ENCODE data around the gene NCAPD2.
"Not testable (repeated sequence)": the region's sequence is repeated elsewhere in the genome, so short reads cannot be mapped to it uniquely, and the experiment has no call there.

NCAPD2 gene

DNA sequence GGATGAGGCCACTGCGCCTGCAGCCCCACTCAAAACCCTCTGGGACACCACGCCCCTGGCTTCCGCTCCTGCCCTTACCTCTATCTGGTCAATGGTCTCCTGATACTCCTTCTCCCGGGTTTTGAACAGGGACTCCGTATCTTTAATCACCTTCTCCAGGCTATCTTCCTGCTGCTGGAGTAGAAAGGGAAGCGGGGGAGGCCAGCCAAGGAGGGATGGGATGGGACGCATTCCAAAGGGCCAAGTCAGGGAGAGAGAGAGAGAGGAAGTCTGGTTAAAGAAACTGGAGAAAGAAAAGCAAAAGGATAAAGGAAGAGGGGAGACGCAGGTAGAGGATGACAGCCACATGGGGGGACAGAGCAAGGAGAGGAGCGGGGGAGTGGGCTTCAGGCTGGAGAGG, 54.1 kb downstream of the NCAPD2 start:
- H3K27ac Mint-ChIP-seq = no peak overlapping the region
- H3K27me3 Mint-ChIP-seq = no peaks in the 10 kb centered on the region
- H3K4me3 Mint-ChIP-seq = no peak overlapping the region
- DNase-seq = no peak
- peaks cover 43% of the 10 kb centered on the region for H3K36me3 Mint-ChIP-seq
- H3K9me3 Mint-ChIP-seq = no peaks in the 10 kb centered on the region
- CTCF ChIA-PET = interaction anchor here (15.0 kb wide), 1 partner anchor 9 kb away, joined by 128 read pairs; the partner anchor contains the start of gene GAPDH
- peaks cover 26% of the 10 kb centered on the region for H3K4me1 Mint-ChIP-seq

DNA sequence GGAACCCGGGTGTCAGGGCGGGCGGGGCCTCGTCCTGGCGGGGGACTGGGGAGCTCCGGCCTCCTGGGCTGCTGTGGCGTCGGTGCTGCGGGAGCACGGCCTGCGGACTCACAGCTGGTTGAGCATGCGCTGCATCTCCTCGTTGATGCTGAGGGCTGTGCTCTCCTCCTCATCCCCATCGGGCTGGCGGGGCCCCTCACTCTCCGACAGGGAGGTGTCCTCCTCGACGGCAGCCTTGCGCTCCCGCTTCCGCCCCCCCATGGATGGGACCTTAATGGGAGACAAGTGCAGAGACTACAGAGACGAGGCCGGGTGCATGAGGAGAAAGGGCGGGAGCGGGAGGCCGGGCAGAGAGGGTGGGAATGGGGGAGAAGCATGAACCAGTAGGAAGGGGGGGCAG, 54.7 kb downstream of the NCAPD2 start:
- DNase-seq = no peak
- peaks cover 31% of the 10 kb centered on the region for H3K4me1 Mint-ChIP-seq
- no peaks in the 10 kb centered on the region for H3K9me3 Mint-ChIP-seq
- peaks cover 43% of the 10 kb centered on the region for H3K36me3 Mint-ChIP-seq
- H3K4me3 Mint-ChIP-seq = no peak overlapping the region
- H3K27ac Mint-ChIP-seq = no peak overlapping the region
- no peaks in the 10 kb centered on the region for H3K27me3 Mint-ChIP-seq
- CTCF ChIA-PET = interaction anchor here (15.0 kb wide), 1 partner anchor 10 kb away, joined by 128 read pairs; the partner anchor contains the start of gene GAPDH

DNA sequence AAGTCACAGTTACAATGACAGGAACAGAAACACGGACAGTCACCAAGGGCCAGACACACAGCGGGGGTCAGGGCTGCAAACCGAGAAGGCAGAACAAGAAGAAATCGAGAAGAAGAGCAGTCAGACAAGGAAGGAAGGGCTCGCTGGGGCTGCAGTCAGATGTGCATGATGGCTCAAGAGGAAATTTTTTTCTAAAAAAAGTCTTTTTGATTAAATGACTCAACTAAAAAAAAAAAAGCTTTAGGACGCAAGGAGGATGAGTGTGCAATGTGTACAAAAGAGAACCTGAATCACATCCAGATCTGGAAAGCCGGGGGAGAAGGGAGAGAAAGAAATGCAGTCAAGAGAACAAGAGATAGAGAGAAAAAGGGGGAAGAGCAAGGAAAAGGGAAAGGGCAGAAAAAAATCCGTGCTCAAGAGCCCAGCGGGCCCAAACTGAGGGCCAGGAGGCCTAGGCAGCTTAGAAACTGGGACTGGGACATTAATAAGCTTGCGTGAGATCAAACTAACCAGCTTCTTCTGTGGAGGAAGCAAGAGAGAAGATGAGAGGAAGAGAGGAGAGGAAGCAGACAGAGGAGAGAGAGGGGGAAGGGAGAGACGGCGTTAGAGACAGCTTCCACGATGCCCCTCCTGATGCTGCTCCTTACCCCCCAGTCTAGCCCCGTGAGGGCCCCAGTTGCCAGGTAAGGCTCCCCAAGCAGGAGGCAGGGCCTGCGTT, 55.2 kb downstream of the NCAPD2 start:
- H3K9me3 Mint-ChIP-seq = no peaks in the 10 kb centered on the region
- no peak overlapping the region for H3K4me3 Mint-ChIP-seq
- H3K36me3 Mint-ChIP-seq = peaks cover 43% of the 10 kb centered on the region
- CTCF ChIA-PET = interaction anchor here (0.8 to 15.0 kb wide), 3 partner anchors 9 to 16 kb away, joined by 3 to 128 read pairs (median 5); partner anchors contain the start of gene GAPDH
- no peaks in the 10 kb centered on the region for H3K27me3 Mint-ChIP-seq
- no peak for DNase-seq
- H3K27ac Mint-ChIP-seq = no peak overlapping the region
- peaks cover 37% of the 10 kb centered on the region for H3K4me1 Mint-ChIP-seq

DNA sequence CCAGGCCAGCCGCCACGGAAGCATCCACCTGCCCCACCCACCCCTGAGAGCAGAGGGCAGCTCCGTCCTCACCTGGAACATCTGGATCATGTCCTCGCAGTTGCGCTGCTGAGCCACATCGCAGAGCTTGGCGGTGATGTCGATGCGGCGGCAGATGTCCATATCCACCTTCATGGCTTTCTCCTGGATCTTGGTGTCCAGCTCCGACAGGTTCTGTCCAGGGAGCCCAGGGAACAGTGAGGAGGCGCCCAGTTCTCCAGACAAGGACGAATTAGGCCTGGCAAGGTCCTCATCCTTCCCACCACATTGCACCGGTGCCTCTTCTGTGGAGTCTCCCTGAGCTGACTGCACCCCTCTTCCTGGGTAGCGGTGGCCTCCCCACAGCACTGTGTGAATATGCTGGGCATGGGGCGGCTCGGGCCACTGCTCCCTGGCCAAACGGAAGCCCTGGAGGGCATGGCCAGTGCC, 55.8 kb downstream of the NCAPD2 start:
- CTCF ChIA-PET = interaction anchor here (0.8 to 15.0 kb wide), 3 partner anchors 8 to 15 kb away, joined by 3 to 128 read pairs (median 5); partner anchors contain the start of gene GAPDH
- H3K9me3 Mint-ChIP-seq = no peaks in the 10 kb centered on the region
- no peak overlapping the region for H3K4me3 Mint-ChIP-seq
- peaks cover 38% of the 10 kb centered on the region for H3K36me3 Mint-ChIP-seq
- no peak for DNase-seq
- H3K4me1 Mint-ChIP-seq = peaks cover 43% of the 10 kb centered on the region
- H3K27ac Mint-ChIP-seq = no peak overlapping the region
- no peaks in the 10 kb centered on the region for H3K27me3 Mint-ChIP-seq

DNA sequence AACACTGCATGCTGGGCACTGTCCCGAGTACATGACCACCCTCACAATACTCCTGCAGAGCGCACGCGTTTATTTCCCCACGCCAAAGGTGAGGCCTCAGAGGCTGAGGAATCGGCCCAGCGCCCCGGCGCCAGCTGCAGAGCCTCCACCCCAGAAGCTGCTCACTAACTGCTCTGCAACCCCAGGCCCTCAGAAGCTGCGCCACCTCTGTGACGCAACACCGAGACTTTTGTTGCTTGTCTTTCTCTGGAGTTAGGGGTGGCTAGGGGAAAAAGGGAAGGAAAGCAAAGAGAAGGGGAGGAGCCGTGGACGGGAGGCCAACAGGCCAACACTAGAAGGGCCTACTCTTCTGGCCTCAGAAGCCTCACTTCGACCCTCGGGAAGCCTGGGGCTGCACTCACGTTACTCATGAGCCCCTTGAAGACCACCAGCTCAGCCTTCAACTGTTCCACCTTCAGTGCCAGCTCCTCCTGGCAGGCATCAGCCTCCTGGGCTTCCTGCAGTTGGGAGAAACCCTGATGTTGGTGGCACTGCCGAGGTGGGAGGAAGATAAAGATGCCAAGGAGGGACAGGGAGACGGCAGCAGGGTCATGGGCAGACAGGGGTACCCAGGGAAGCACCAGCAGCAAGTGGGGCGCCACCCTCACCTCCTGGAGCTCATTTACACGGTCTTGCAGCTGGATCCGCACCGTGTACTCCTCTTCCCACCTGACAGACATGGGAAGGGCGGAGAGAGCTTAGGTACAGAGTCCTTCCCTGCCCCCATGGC, 56.6 kb downstream of the NCAPD2 start:
- H3K27me3 Mint-ChIP-seq = no peaks in the 10 kb centered on the region
- peaks cover 40% of the 10 kb centered on the region for H3K36me3 Mint-ChIP-seq
- H3K9me3 Mint-ChIP-seq = no peaks in the 10 kb centered on the region
- DNase-seq = no peak
- H3K4me3 Mint-ChIP-seq = no peak overlapping the region
- H3K4me1 Mint-ChIP-seq = peaks cover 48% of the 10 kb centered on the region
- H3K27ac Mint-ChIP-seq = no peak overlapping the region
- CTCF ChIA-PET = interaction anchor here (0.9 to 15.0 kb wide), 3 partner anchors 12 to 47 kb away, joined by 3 to 128 read pairs (median 50); partner anchors contain the start of genes GAPDH and NOP2

DNA sequence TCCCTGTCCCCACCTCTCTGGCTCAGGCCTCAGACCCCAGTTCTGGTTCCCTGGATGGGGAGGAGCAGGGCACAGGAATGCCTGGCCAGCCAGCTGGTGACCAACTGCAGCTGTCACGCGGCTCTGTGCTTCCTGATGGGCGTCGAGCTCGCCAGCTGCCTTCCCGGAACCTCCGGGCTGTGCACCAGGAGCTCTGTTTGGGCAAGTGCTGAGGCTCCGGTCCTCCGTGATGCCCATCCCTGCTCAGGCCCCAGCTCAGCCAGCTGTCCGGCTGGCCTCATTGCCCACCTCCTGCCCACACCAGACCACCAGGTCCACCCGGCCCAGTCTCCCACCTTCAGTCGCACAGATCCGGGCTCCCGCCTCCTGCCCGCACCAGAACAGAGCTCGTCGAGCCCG, 57.2 kb downstream of the NCAPD2 start:
- peaks cover 35% of the 10 kb centered on the region for H3K36me3 Mint-ChIP-seq
- no peak overlapping the region for H3K4me3 Mint-ChIP-seq
- peaks cover 48% of the 10 kb centered on the region for H3K4me1 Mint-ChIP-seq
- H3K27me3 Mint-ChIP-seq = no peaks in the 10 kb centered on the region
- H3K27ac Mint-ChIP-seq = no peak overlapping the region
- H3K9me3 Mint-ChIP-seq = no peaks in the 10 kb centered on the region
- CTCF ChIA-PET = interaction anchor here (0.7 to 15.0 kb wide), 5 partner anchors 12 to 86 kb away, joined by 3 to 128 read pairs (median 4); partner anchors contain the start of genes GAPDH, MRPL51 and NOP2
- no peak for DNase-seq

DNA sequence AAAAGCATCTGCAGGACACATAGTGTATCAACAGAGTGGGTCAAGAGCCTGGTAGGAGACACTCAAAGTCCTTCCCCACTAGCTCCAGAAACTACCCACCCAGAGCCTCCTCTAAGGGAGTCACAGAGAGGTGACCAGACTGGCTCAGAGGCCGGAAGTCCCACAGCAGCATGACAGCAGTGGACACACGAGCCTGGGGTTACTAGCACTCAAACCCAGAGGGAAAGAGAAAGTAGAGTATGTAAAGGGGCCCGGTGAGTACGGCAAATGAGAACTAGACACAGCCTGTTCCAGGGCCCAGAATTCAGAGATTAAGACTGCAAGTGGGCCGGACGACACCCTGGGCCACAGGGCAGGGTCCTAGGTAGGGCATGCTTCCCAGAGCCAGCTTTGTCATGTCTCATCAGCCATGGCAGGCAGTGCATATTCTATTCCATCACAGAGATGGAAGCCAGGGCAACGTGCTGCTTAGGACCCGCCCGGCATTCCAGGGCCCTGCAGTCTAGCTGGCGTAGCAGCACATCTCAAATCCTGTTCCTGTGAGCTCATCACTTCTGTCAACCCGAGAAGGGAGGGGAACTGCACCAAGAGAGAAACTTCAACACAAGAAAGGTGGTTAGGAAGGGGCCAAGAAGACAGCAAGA, 57.7 kb downstream of the NCAPD2 start:
- H3K27ac Mint-ChIP-seq = peak overlapping the region; percentile 37
- CTCF ChIA-PET = interaction anchor here (0.6 to 15.0 kb wide), 7 partner anchors 13 to 193 kb away, joined by 3 to 128 read pairs (median 4); partner anchors contain the start of genes GAPDH, MRPL51 and NOP2
- H3K36me3 Mint-ChIP-seq = peaks cover 35% of the 10 kb centered on the region
- H3K4me3 Mint-ChIP-seq = no peak overlapping the region
- H3K27me3 Mint-ChIP-seq = no peaks in the 10 kb centered on the region
- DNase-seq = no peak
- H3K4me1 Mint-ChIP-seq = peaks cover 53% of the 10 kb centered on the region
- no peaks in the 10 kb centered on the region for H3K9me3 Mint-ChIP-seq

DNA sequence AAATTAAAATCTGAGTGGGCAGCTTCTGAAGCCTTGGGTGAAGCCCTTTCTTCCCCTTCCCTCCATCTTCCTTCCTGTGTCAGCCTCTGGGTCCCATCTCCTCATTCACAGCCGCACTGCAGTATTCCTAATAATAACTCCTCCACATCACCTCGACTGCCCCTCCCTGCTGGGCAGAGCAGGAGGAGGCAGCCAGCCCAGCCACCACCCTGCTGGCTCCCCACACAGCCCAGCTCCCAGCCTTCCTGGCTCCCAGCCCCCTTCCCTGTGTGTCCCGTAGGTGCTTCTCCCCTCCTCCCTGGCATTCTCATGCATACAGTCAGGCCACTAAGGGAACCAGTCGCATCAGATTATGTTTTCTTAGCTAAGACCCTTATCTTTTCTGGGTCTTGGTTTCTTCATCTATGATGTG, 58.2 kb downstream of the NCAPD2 start:
- Mint-ChIP-seq H3K36me3 (peaks cover 34% of the 10 kb centered on the region), H3K27me3 (no peaks in the 10 kb centered on the region), H3K9me3 (no peaks in the 10 kb centered on the region), H3K27ac (peak overlapping the region; percentile 37), H3K4me3 (no peak overlapping the region), H3K4me1 (peaks cover 54% of the 10 kb centered on the region)
- DNase-seq = no peak
- CTCF ChIA-PET = interaction anchor here (0.6 to 15.0 kb wide), 6 partner anchors 13 to 193 kb away, joined by 3 to 128 read pairs (median 6); partner anchors contain the start of genes GAPDH and NOP2

DNA sequence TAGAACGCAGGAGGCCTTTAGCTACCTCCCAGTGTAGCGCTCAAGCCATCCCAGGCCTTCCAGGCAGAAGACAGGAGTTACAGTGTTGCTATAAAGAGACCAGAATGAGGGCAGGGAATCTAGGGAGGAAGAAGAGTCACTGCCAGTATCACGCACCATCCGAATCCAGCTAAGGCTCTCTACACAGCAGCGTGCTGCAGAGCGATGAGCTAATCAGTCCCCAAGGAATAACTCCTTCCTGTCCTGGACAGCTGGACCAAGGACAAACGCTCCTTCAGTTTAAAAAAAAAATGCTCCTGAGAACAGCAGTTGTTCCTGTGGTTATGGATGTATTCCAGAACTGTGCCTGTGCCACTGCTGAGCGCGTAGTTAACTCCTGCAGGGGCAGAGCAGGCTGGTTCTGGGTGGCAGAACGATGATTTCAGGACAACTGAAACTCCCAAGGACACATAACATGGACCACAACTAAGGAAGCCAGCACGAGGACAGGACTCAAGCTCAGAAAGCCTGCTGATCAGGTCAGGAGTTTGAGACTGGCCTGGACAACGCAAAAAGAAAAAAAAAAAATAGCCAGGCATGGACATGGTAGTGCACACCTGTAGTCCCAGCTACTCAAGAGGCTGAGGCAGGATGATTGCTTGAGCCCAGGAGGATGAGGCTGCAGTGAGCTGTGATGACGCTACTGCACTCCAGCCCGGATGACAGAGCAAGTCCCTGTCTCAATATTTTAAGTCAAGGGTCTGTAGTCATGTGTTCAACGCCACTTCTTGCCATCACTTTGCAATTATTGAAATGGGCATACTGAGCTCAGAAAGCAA, 59.4 kb downstream of the NCAPD2 start:
- DNase-seq = no peak
- CTCF ChIA-PET = interaction anchor here (0.6 to 15.0 kb wide), 10 partner anchors 12 to 149 kb away, joined by 3 to 128 read pairs (median 6); partner anchors contain the start of genes GAPDH and NOP2
- H3K4me1 Mint-ChIP-seq = peaks cover 60% of the 10 kb centered on the region
- H3K36me3 Mint-ChIP-seq = peaks cover 29% of the 10 kb centered on the region
- no peak overlapping the region for H3K27ac Mint-ChIP-seq
- no peaks in the 10 kb centered on the region for H3K27me3 Mint-ChIP-seq
- no peaks in the 10 kb centered on the region for H3K9me3 Mint-ChIP-seq
- H3K4me3 Mint-ChIP-seq = no peak overlapping the region

DNA sequence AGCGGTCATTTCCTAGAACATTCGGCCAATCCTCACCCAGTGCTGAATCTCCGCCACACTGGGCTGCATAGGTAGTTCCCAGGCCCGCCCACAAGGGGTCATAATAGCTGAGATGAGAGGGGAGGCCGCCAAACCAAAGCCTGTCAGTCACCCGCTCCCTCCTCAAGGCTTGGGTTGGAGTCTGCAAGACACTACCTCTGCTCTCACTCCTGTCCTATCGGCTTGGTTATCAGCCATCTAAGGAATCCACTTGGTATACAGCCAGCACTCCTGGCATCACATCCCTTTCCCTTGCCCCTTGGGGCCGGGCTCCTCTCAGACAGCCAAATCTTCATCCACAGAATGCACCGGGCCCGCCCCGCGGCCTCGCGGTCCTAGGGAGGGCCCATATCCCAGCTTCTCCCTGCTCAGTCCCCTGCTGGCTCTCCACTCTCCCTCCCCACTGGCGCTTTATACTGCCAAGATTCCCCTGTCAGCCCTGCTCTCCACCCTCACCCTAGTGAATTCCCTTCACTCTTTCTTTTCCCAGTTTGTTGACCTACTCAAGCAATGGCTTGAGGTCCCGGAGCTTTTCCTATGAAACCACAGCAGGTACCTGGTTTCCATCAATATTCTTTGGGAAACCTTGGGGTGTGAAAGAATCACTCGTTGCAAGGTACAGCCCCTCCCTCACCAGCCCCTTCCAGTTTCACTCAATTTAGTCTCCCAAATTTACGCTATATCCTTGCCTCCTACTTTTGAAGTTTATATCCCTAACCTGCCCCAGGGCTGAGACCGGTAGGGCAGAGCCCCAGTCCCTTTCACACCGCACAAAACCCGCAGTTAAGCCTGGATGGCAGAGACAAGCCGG, 60.5 kb downstream of the NCAPD2 start:
- H3K4me3 Mint-ChIP-seq = peak overlapping the region; percentile 89

DNA sequence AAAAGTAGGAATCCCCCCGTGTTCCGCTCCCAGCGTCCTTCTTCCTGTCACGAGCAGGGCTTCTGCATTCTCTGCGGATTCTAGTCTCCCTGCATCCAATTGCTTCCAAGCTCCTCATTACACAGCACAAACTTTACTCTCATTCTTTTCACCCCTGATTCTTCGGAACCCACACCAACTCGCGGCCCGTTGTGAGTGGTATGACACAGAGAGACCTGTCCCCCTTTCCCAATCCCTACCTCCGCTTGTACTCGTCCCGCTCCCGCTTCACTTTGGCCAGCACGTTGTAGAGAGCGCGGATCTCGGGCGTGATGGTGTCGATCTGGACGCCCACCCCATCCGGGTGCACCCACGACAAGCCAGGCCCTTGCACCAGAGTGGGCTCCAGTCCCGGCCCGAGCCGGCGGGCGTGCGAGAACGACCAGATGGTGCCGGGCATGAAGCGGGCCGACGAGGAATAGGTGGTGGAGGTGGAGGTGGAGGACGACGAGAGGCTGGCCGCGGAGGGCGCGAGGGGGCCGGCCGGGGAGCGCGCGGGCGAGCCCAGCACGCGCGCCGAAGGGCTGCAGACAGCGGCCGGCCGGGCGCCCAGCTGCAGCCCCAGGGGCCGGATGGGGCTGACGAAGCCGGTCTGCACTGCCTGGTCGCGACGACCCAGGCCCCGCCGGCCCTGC, 61.3 kb downstream of the NCAPD2 start:
- H3K27ac Mint-ChIP-seq = peak overlapping the region; percentile 29
- CTCF ChIA-PET = interaction anchor here (1.4 to 15.0 kb wide), 3 partner anchors 10 to 131 kb away, joined by 3 to 128 read pairs (median 50); partner anchors contain the start of genes GAPDH and NOP2
- H3K4me1 Mint-ChIP-seq = peaks cover 58% of the 10 kb centered on the region
- H3K36me3 Mint-ChIP-seq = peaks cover 30% of the 10 kb centered on the region
- no peaks in the 10 kb centered on the region for H3K9me3 Mint-ChIP-seq
- peak overlapping the region; percentile 89 for H3K4me3 Mint-ChIP-seq
- no peaks in the 10 kb centered on the region for H3K27me3 Mint-ChIP-seq
- DNase-seq = no peak

More for the DNA sequence above, 60.5 kb downstream of the NCAPD2 start:
- H3K27ac Mint-ChIP-seq = peak overlapping the region; percentile 29
- CTCF ChIA-PET = interaction anchor here (0.6 to 15.0 kb wide), 8 partner anchors 11 to 144 kb away, joined by 3 to 128 read pairs (median 4); partner anchors contain the start of genes GAPDH and NOP2
- DNase-seq = peak; percentile 84
- no peaks in the 10 kb centered on the region for H3K9me3 Mint-ChIP-seq
- H3K4me1 Mint-ChIP-seq = peaks cover 60% of the 10 kb centered on the region
- H3K36me3 Mint-ChIP-seq = peaks cover 23% of the 10 kb centered on the region
- no peaks in the 10 kb centered on the region for H3K27me3 Mint-ChIP-seq

DNA sequence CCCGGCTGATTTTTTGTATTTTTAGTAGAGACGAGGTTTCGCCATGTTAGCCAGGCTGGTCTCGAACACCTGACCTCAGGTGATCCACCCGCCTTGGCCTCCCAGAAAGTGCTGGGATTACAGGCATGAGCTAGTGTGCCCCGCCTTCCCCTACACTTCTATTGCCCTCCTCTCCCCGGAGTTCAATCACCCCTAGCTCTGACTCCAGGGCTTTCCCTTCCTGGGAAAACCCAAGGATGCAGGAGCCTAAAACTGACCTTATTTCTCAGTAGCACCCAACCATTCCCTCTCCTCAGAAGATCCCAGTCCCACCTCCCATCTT, 62.6 kb downstream of the NCAPD2 start:
- Mint-ChIP-seq H3K36me3 (peaks cover 41% of the 10 kb centered on the region), H3K4me3 (peak overlapping the region; percentile 89), H3K4me1 (peaks cover 55% of the 10 kb centered on the region), H3K27ac (peak overlapping the region; percentile 78)
- not testable (repeated sequence) for H3K9me3 Mint-ChIP-seq, H3K27me3 Mint-ChIP-seq, DNase-seq
- CTCF ChIA-PET = interaction anchor here (0.8 to 15.0 kb wide), 6 partner anchors 11 to 133 kb away, joined by 3 to 128 read pairs (median 11); partner anchors contain the start of genes GAPDH, NOP2 and VAMP1

All from activated naive CD4-positive, alpha-beta T cell treated with anti-CD3 and anti-CD28 coated beads, Interleukin-2, amount 10 ng/mL, durations not matched to agents 7 days and 5 days (primary cell).